ENCODE data around the gene HPS3. TPM values are rescaled to one million over a fixed set of nuclear protein-coding genes. Genes with fewer than 3 reads are reported as not detected.

HPS3 gene, protein sequence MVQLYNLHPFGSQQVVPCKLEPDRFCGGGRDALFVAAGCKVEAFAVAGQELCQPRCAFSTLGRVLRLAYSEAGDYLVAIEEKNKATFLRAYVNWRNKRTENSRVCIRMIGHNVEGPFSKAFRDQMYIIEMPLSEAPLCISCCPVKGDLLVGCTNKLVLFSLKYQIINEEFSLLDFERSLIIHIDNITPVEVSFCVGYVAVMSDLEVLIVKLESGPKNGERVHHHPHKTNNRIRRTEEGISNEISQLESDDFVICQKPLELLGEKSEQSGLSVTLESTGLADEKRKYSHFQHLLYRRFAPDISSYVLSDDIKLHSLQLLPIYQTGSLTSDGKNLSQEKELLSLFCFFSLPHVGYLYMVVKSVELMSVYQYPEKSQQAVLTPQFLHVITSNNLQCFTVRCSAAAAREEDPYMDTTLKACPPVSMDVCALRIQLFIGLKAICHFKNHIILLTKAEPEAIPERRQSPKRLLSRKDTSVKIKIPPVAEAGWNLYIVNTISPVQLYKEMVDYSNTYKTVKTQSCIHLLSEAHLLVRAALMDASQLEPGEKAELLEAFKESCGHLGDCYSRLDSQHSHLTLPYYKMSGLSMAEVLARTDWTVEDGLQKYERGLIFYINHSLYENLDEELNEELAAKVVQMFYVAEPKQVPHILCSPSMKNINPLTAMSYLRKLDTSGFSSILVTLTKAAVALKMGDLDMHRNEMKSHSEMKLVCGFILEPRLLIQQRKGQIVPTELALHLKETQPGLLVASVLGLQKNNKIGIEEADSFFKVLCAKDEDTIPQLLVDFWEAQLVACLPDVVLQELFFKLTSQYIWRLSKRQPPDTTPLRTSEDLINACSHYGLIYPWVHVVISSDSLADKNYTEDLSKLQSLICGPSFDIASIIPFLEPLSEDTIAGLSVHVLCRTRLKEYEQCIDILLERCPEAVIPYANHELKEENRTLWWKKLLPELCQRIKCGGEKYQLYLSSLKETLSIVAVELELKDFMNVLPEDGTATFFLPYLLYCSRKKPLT
- 48.0 and 48.8 TPM in 2 replicates for polyA plus RNA-seq (2011; rRNA removed)
- 17.8 and 24.3 TPM in 2 replicates for polyA plus RNA-seq (2012; cell fraction: cytosol; rRNA removed)
- polyA plus RNA-seq (2012; cell fraction: nucleus; rRNA removed) = 8.7 and 9.5 TPM in 2 replicates
- polyA plus RNA-seq (2017; fragmentation: RNase III; extraction: RNeasy Plus Mini Kit Qiagen cat#74134 plus additional on column Dnase treatment) = 25.5 to 28.4 TPM (median 26.1 TPM) in 3 replicates
- 20.2 and 23.3 TPM in 2 replicates for polyA minus RNA-seq (2011; rRNA and poly(A)+ RNA removed)

DNA sequence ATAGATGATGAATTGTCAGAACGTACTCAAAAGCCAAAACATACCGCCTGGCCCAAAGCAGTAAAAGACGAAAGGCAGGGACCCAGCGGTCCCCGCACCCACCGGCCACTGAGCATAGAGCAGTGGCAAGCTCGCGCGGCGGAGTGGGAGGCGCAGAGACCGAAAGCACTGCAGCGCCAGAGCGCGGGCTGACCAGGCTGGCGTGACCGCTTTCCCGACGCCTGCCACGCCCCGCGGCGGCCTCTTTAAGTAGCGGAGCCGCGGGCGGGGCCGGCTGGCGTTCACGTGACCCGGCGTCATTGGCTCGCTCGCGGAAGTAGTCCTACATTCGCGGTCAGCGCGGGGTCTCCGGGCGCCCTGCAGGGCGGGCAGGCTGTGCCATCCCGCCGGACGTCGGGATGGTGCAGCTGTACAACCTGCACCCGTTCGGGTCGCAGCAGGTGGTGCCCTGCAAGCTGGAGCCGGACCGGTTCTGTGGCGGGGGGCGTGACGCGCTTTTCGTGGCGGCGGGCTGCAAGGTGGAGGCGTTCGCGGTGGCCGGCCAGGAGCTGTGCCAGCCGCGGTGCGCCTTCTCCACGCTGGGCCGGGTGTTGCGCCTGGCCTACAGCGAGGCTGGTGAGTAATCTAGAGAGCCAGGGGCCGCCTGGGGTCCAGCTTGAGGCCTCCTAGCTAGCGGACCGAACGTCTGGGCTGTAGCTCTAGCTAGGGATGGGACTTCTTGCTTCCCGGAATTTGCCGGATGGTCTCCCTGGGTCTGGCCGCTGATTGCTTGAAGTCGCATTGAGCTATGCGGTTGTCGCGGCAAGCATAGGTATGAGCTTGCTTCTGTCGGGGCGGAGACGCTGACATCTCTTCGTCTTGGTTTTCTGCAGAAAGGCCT, at the start of gene HPS3:
Gene HPS3, plus strand, starts transcription at position 313 of the 880 bp plus-strand sequence. Its CDS starts 86 bp downstream, at position 399.
- ChIA-PET CTCF (interaction anchor here (0.6 to 2.7 kb wide), 15 partner anchors 9 to 350 kb away, joined by 3 to 22 read pairs (median 3); partner anchors contain the start of gene TM4SF18), POLR2A (interaction anchor here (0.5 to 2.2 kb wide), 18 partner anchors 9 to 418 kb away, joined by 3 to 17 read pairs (median 4); partner anchors contain the start of gene TM4SF4)
- no peaks in the 10 kb centered on the region for H3K9me3 ChIP-seq
- H3K4me3 ChIP-seq = peak within 1 kb of the TSS; percentile 78
- WGBS (ENCODE audit: missing lambda C conversion rate) = under 1% methylated on average over 38 of the region's 84 CpGs
- ATAC-seq (peak; percentile 95 to 97), DNase-seq (ENCODE audit: low read depth in 1 of 2, low spot score in 1 of 2) (peak; percentile 82 to 91), FAIRE-seq (no peak)
- peak within 1 kb of the TSS; percentile 97 for H3K4me2 ChIP-seq
- H3K27ac ChIP-seq = peak within 1 kb of the TSS; percentile 79 to 89
- H3K4me1 ChIP-seq = peaks cover 39% of the 10 kb centered on the region
- TF ChIP-seq ZFP36 (IDR thresholded peaks at IDR 0.05; ENCODE audit: borderline replicate concordance, partially characterized antibody) (peak; percentile 97), SMC3 (IDR thresholded peaks at IDR 0.05) (0 out of 3 replicates have a peak, but pooled peaks have one; percentile 22), PHF8 (IDR thresholded peaks at IDR 0.05; ENCODE audit: borderline replicate concordance, low read depth) (peak; percentile 77; the same call in 1 of the 2 replicates), FOSL2 (IDR thresholded peaks at IDR 0.05) (no peak), FOSL2 (CRISPR knock-in tag; IDR thresholded peaks at IDR 0.05) (0 out of 2 replicates have a peak, but pooled peaks have one; percentile 17), MYC (IDR thresholded peaks at IDR 0.05; ENCODE audit: borderline replicate concordance, low read length) (peak; percentile 64; the same call in 1 of the 2 replicates), POLR2A (IDR thresholded peaks at IDR 0.05; ENCODE audit: low read length) (peak; percentile 89), MAZ (IDR thresholded peaks at IDR 0.05; ENCODE audit: borderline replicate concordance, low read depth, low read length) (no peak), EHMT2 (IDR thresholded peaks at IDR 0.05; ENCODE audit: low read depth) (no peak), SREBF2 (IDR thresholded peaks at IDR 0.05) (no peak), HOXB13 (CRISPR knock-in tag; IDR thresholded peaks at IDR 0.05; ENCODE audit: low read depth) (0 out of 2 replicates have a peak, but pooled peaks have one; percentile 8), RAD21 (conservative IDR thresholded peaks at IDR 0.05 in 1 of 2, IDR thresholded peaks at IDR 0.05 in 1 of 2) (peak in 1 of 2 experiments; percentile 17; a peak in 1 of 5 replicates), CHD4 (IDR thresholded peaks at IDR 0.05; ENCODE audit: borderline replicate concordance) (no peak), HOXB5 (CRISPR knock-in tag; IDR thresholded peaks at IDR 0.05) (0 out of 2 replicates have a peak, but pooled peaks have one; percentile 19), RFX5 (IDR thresholded peaks at IDR 0.05) (no peak), JUN (IDR thresholded peaks at IDR 0.05) (peak; percentile 52 to 84; a peak in 4 of 5 replicates), BHLHE40 (IDR thresholded peaks at IDR 0.05; ENCODE audit: low read depth, low read length) (peak; percentile 63), RNF2 (IDR thresholded peaks at IDR 0.05; ENCODE audit: borderline replicate concordance, low read depth) (no peak)
- TF ChIP-seq, protein P1, sequence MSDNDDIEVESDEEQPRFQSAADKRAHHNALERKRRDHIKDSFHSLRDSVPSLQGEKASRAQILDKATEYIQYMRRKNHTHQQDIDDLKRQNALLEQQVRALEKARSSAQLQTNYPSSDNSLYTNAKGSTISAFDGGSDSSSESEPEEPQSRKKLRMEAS (IDR thresholded peaks at IDR 0.05) = peak; percentile 83
- TF ChIP-seq, protein P2, sequence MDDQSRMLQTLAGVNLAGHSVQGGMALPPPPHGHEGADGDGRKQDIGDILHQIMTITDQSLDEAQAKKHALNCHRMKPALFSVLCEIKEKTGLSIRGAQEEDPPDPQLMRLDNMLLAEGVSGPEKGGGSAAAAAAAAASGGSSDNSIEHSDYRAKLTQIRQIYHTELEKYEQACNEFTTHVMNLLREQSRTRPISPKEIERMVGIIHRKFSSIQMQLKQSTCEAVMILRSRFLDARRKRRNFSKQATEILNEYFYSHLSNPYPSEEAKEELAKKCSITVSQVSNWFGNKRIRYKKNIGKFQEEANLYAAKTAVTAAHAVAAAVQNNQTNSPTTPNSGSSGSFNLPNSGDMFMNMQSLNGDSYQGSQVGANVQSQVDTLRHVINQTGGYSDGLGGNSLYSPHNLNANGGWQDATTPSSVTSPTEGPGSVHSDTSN (IDR thresholded peaks at IDR 0.05) = peak; percentile 50; the same call in 1 of the 2 replicates
- TF ChIP-seq, protein P3, sequence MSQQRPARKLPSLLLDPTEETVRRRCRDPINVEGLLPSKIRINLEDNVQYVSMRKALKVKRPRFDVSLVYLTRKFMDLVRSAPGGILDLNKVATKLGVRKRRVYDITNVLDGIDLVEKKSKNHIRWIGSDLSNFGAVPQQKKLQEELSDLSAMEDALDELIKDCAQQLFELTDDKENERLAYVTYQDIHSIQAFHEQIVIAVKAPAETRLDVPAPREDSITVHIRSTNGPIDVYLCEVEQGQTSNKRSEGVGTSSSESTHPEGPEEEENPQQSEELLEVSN (IDR thresholded peaks at IDR 0.05; ENCODE audit: borderline replicate concordance, low read depth) = peak; percentile 69
- TF ChIP-seq, protein P4, sequence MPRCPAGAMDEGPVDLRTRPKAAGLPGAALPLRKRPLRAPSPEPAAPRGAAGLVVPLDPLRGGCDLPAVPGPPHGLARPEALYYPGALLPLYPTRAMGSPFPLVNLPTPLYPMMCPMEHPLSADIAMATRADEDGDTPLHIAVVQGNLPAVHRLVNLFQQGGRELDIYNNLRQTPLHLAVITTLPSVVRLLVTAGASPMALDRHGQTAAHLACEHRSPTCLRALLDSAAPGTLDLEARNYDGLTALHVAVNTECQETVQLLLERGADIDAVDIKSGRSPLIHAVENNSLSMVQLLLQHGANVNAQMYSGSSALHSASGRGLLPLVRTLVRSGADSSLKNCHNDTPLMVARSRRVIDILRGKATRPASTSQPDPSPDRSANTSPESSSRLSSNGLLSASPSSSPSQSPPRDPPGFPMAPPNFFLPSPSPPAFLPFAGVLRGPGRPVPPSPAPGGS (IDR thresholded peaks at IDR 0.05) = peak; percentile 80; the same call in 2 of the 3 replicates
- TF ChIP-seq, protein P5, sequence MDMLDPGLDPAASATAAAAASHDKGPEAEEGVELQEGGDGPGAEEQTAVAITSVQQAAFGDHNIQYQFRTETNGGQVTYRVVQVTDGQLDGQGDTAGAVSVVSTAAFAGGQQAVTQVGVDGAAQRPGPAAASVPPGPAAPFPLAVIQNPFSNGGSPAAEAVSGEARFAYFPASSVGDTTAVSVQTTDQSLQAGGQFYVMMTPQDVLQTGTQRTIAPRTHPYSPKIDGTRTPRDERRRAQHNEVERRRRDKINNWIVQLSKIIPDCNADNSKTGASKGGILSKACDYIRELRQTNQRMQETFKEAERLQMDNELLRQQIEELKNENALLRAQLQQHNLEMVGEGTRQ (IDR thresholded peaks at IDR 0.05) = peak; percentile 92
- TF ChIP-seq, protein P6, sequence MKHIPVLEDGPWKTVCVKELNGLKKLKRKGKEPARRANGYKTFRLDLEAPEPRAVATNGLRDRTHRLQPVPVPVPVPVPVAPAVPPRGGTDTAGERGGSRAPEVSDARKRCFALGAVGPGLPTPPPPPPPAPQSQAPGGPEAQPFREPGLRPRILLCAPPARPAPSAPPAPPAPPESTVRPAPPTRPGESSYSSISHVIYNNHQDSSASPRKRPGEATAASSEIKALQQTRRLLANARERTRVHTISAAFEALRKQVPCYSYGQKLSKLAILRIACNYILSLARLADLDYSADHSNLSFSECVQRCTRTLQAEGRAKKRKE (CRISPR knock-in tag; IDR thresholded peaks at IDR 0.05; ENCODE audit: low read depth) = no peak
